K562 (cell line): ENCODE data around the gene EIF4G1. TPM values are rescaled to one million over a fixed set of nuclear protein-coding genes. Genes with fewer than 3 reads are reported as not detected.

ENCODE experiments used
- ATAC-seq: fragments of 200-7000 bp; cut with Tn5 transposase; 3 replicates; pipeline ENCODE4 v1.9.1; 2020; ENCODE audit warnings: moderate library complexity
- BruUV-seq: library from RNA; stranded (reverse); fragments of 400-500 nt; replicated peaks from 2 replicates; lab custom pipeline; 2021; lab: Mats Ljungman, UMichigan
- CTCF ChIA-PET: fragments of 300-600 bp; formaldehyde crosslinking; extraction: SDS; loops from one replicate; lab custom pipeline; 2021; ENCODE audit warnings: low intra/inter-chr PET ratio; lab: Yijun Ruan, JAX
- POLR2A ChIA-PET: fragments of 300-600, 350-650 bp; sonication (Branson Sonifier 250); formaldehyde crosslinking; extraction: SDS; loops from one replicate; lab custom pipeline; 2021; ENCODE audit warnings: antibody characterized with exemption, inconsistent platforms; lab: Yijun Ruan, JAX
- DNase-seq, 4 experiments: peaks; one replicate each; pipeline versions ENCODE4 v3.0.0 to v3.0.0-alpha.2; 2011 to 2018; ENCODE audit warnings: low spot score in 3 of 4, mixed read lengths in 3 of 4; ENCODE audit errors: extremely low read depth in 1 of 4
- FAIRE-seq: peaks from 2 replicates; lab custom pipeline; 2011; peaks lifted over from hg19 to GRCh38; lab: Jason Lieb, UNC
- H2AFZ ChIP-seq: 2 replicates; pipeline ENCODE4 v1.6.0; 2011; ENCODE audit warnings: low read depth, low read length, control low read depth, inconsistent platforms
- H3K27ac ChIP-seq: fragments of 200-600 bp; 3 replicates; pipeline ENCODE4 v1.8.0; 2011; ENCODE audit warnings: low read depth, mild to moderate bottlenecking, control low read depth, inconsistent platforms, low read length, moderate library complexity, mixed read lengths; ENCODE audit errors: extremely low read depth
- H3K27me3 ChIP-seq, 2 experiments: fragments of 300-600 bp in 1 of 2; 2 replicates in 1 of 2; 3 replicates in 1 of 2; pipeline versions ENCODE4 v1.6.0 to v1.8.0; 2011; ENCODE audit warnings: inconsistent platforms in 2 of 2, low read length in 2 of 2, mild to moderate bottlenecking in 1 of 2, mixed read lengths in 1 of 2, moderate library complexity in 1 of 2; ENCODE audit not compliant: control insufficient read depth in 2 of 2, insufficient read depth in 2 of 2
- H3K36me3 ChIP-seq: fragments of 300-600 bp; 3 replicates; pipeline ENCODE4 v1.8.0; 2011; ENCODE audit warnings: mild to moderate bottlenecking, low read length, inconsistent platforms; ENCODE audit not compliant: control insufficient read depth, insufficient read depth
- H3K4me1 ChIP-seq, 2 experiments: fragments of 200-600 bp in 1 of 2; replicated peaks in 1 of 2; 2 replicates in 1 of 2; 3 replicates in 1 of 2; pipeline versions ENCODE4 v1.5.1 to v1.8.0; 2011; ENCODE audit warnings: inconsistent platforms in 2 of 2, low read length in 2 of 2, mild to moderate bottlenecking in 1 of 2, mixed read lengths in 1 of 2, moderate library complexity in 1 of 2; ENCODE audit not compliant: control insufficient read depth in 2 of 2, insufficient read depth in 2 of 2
- H3K4me2 ChIP-seq: 2 replicates; pipeline ENCODE4 v1.6.1; 2011; ENCODE audit warnings: low read length, control low read depth, inconsistent platforms, mixed read lengths; ENCODE audit not compliant: insufficient read depth
- H3K4me3 ChIP-seq: fragments of 200-600 bp; sonication (generic), shearing (Covaris generic); 2 replicates; pipeline ENCODE4 v1.5.1; 2016; ENCODE audit warnings: control low read depth, inconsistent platforms
- H3K79me2 ChIP-seq: fragments of 200-600 bp; 3 replicates; pipeline ENCODE4 v1.8.0; 2011; ENCODE audit warnings: low read length, inconsistent platforms; ENCODE audit not compliant: control insufficient read depth, insufficient read depth
- H3K9ac ChIP-seq, 2 experiments: 2 replicates each; pipeline versions ENCODE4 v1.6.0 to v1.6.1; 2011; ENCODE audit warnings: low read depth in 2 of 2, low read length in 2 of 2, control low read depth in 1 of 2, inconsistent platforms in 1 of 2, mild to moderate bottlenecking in 1 of 2, mixed read lengths in 1 of 2; ENCODE audit not compliant: insufficient read depth in 1 of 2
- H3K9me1 ChIP-seq: one replicate; pipeline ENCODE4 v1.6.0; 2011; ENCODE audit warnings: inconsistent platforms, mild to moderate bottlenecking, low read length, moderate library complexity; ENCODE audit not compliant: control insufficient read depth, insufficient read depth
- H3K9me3 ChIP-seq: replicated peaks from 2 replicates; pipeline ENCODE4 v1.5.1; 2011; ENCODE audit warnings: low read depth, low read length, inconsistent platforms; ENCODE audit not compliant: control insufficient read depth, insufficient read depth
- H4K20me1 ChIP-seq: replicated peaks from 2 replicates; pipeline ENCODE4 v1.6.1; 2011; ENCODE audit warnings: low read length, inconsistent platforms, mixed read lengths; ENCODE audit not compliant: control insufficient read depth, insufficient read depth
- ASH1L ChIP-seq: fragments of 450-650 bp; IDR thresholded peaks from 2 replicates; pipeline ENCODE4 v1.6.1; 2018; ENCODE audit warnings: borderline replicate concordance, mild to moderate bottlenecking, low read depth; ENCODE audit not compliant: partially characterized antibody
- E2F6 ChIP-seq, 2 experiments: IDR thresholded peaks; 2 replicates each; pipeline ENCODE4 v1.6.1; 2011; ENCODE audit warnings: borderline replicate concordance in 1 of 2, control low read depth in 1 of 2, low read depth in 1 of 2, low read length in 1 of 2, mild to moderate bottlenecking in 1 of 2, mixed read lengths in 1 of 2, moderate library complexity in 1 of 2; ENCODE audit not compliant: insufficient read depth in 1 of 2, insufficient read length in 1 of 2, poor library complexity in 1 of 2, severe bottlenecking in 1 of 2; ENCODE audit errors: extremely low read depth in 1 of 2
- WGBS: fragments of 100-300 bp; shearing (Covaris generic); methylation state at CpG from one replicate; pipeline ENCODE4 v1.1.6; 2016; ENCODE audit warnings: low coverage, mixed read lengths; ENCODE audit not compliant: insufficient coverage; ENCODE audit errors: missing lambda C conversion rate; 5-methylcytosine and 5-hydroxymethylcytosine counted together
- in situ Hi-C: fragments of 300-500 bp; cut with MboI; formaldehyde crosslinking; loops from 4 replicates; pipeline ENCODE4 v1.15.0; 2018; ENCODE audit warnings: inconsistent platforms, mixed read lengths
- intact Hi-C: fragments of 100-400 bp; cut with micrococcal nuclease; formaldehyde crosslinking; loops from 2 replicates; pipeline ENCODE4 v1.14.2; 2022
- polyA plus RNA-seq, 8 experiments: library from polyadenylated mRNA; depleted of rRNA in 4 of 8; stranded (reverse) in 5 of 8; unstranded in 3 of 8; fragments of >200 nt; fragmentation: Nextera tagmentation in 2 of 8; fragmentation: Illumina TruSeq in 1 of 8; extraction: Ambion mirVana in 2 of 8; extraction: Trizol in 1 of 8; gene quantifications; 2 replicates each; pipeline versions ENCODE4 v1.2.1 to v1.2.3, GENCODE V29; 2011 to 2014; ENCODE audit warnings: inconsistent platforms in 1 of 8, missing spikeins in 1 of 8
- total RNA-seq, 7 experiments: library from RNA; depleted of rRNA in 6 of 7; stranded (reverse); fragments of >200 nt in 6 of 7; fragmentation: Illumina TruSeq in 2 of 7; extraction: Trizol in 2 of 7; gene quantifications; 2 replicates each; pipeline versions ENCODE4 v1.2.1 to v1.2.3, GENCODE V29; 2011 to 2021; ENCODE audit warnings: low replicate concordance in 1 of 7

EIF4G1 gene
- total and polyA plus RNA-seq, 9 of the 15 experiments (the other 6 are each of a cell fraction or from before 2014, with no cell fraction given) = 4.6 to 505 (median 155) TPM

- peaks cover 5 to 34% of the 10 kb centered on the region in 2 experiments; a peak in 4 of 5 replicates for H3K4me1 ChIP-seq
- H3K9me3 ChIP-seq = no peaks in the 10 kb centered on the region
- no peak overlapping the region for H3K4me2 ChIP-seq
- in situ Hi-C loops = no loop called here
- intact Hi-C loops = loop anchor here (10.0 kb wide), 1 partner anchor 334 kb away; the partner anchor contains the start of gene MAGEF1
- H3K27ac ChIP-seq = no peak overlapping the region
- ATAC-seq = no peak
- peaks cover 15 to 47% of the 10 kb centered on the region in 2 experiments for H3K27me3 ChIP-seq
- no peak for DNase-seq
- POLR2A ChIA-PET = interaction anchor here (1.0 kb wide), 1 partner anchor 9 kb away, joined by 4 read pairs; no protein-coding TSS in a partner anchor
- H3K36me3 ChIP-seq = no peaks in the 10 kb centered on the region
- no peak overlapping the region for H3K4me3 ChIP-seq
- TF ChIP-seq ASH1L (no peak), E2F6 (IDR thresholded peaks at IDR 0.05; ENCODE audit: borderline replicate concordance in 1 of 2, extremely low read depth in 1 of 2, insufficient read depth in 1 of 2, insufficient read length in 1 of 2, low read depth in 1 of 2, low read length in 1 of 2, poor library complexity in 1 of 2, severe bottlenecking in 1 of 2) (peak in 1 of 2 experiments; percentile 2)
- H3K79me2 ChIP-seq = no peaks in the 10 kb centered on the region
- WGBS = 20% methylated on average over 32 of the region's 42 CpGs
- H4K20me1 ChIP-seq = 0 out of 2 replicates have a peak, but pooled peaks cover 3% of the 10 kb centered on the region
- CTCF ChIA-PET = no interaction called here
- no peaks in the 10 kb centered on the region for H3K9me1 ChIP-seq
- H3K9ac ChIP-seq = no peak overlapping the region; a peak in 1 of 4 replicates
- no TSS peak for BruUV-seq
- no peak for FAIRE-seq
- H2AFZ ChIP-seq = no peak overlapping the region
Measured at GRCh38 chr3:184380627-184381260, 66.3 kb downstream of the EIF4G1 start.
